Hematopoietic multipotent progenitor cell treated with erythropoietin and hydrocortisone succinate and interleukin-3 and kit ligand, for 17 days (in vitro differentiated cells): ENCODE measurements around the gene TOR1B.

Source experiments
- DNase-seq: peaks from one replicate; pipeline ENCODE4 v3.0.0-alpha.2; 2015; ENCODE audit warnings: low spot score

Gene TOR1B

GRCh38 chr9:129845373-129845772 lies 42.4 kb downstream of the TOR1B start:
- no peak for DNase-seq

DNA sequence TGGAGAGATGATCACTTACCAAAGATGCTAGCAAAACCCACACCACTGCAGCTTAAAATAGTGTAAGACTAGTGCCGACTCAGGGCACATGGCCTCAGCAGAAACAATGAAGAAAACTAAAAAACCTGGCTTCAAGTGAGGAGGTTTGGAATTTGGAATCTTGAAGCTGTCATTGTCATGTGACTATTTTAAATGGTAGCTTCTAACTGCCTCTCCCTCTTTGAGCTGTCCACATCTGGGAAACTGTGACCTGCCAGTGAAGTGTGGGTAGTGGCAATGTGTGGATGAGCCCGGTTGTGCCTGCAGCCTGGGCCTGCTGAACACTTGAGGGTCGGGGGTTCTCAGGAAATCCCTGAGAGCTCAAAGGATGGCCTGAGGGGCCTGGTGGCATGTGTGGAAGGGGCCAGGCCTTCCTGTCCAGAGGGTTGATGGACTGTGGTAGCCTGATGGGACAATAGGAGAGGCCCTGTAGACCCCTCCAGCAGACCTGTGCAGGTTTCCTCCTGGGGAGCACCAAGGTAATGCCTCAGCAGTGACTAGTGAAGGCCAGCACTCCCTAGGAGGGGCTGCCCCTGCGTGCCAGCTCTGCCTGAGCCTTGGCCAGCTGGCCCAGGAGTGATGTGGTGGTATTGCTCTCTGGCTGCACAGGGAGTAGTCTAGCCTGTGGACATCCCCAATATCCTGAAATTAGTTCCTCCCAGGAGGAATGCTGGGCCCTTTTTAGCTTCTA lies 45.9 kb downstream of the TOR1B start:
- DNase-seq = no peak

DNA sequence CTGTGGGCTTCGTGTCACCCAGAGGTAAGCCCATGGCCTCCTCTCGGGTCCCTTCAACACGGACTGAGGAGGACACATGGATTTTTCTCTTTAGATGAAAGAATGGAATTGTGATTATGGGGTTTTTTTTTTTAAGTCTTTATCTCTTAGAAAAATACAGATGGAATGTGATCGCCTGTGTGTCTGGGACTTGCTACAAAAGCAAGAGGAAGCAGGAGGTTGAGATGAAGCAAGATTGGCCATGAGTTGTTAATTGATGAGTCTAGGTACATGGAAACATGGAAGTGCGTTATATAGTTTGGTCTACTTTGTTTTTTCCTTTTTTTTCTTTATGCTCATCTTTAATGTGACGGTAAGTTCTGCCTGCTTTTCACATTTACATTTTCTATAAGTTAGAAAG lies 46.9 kb downstream of the TOR1B start:
- DNase-seq = no peak

DNA sequence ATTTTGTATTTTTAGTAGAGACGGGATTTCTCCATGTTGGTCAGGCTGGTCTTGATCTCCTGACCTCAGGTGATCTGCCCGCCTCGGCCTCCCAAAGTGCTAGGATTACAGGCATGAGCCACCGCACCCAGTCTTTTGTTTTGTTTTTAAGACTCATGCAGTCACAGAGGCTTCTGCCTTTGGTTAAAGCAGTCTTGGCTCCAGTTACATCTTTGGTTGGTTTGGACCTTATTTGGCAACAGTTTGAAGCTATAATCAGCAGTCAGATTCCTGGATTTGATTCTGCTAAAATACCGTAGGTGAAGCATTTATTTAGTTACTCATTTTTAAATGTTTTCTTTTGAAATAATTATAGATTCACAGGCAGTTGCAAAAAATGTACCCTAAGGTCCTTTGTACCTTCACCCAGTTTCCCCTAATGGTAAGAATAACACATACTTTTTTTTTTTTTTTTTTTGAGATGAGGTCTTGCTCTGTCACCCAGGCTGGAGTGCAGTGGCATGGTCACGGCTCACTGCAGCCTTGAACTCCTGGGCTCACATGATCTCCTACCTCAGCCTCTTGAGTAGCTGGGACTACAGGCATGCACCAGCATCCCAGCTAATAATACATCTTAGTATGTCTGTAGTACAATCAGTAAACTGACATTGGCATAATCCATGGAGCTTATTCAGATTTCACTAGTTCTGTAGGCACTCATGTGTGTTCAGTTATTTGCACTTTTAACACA lies 48.0 kb downstream of the TOR1B start:
- no peak for DNase-seq

DNA sequence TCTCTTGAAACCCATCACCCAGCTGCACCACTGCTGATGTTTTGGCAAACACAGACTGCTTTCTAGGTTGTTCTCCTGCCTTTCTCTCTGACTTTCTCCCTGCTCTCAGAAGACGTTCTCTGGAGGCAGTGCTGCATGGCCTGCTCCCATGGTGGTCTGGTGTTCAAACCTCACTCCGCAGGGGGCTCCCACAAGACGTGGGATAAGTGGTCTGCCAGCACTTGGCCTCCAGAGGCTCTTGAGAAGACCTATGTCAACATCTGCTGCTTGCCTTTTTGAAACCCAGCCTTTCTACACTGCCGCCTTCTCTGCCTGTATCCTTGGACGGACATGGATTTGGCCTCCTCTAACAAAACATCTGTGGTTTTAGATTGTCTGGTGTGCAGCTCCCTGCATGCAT lies 48.8 kb downstream of the TOR1B start:
- no peak for DNase-seq

DNA sequence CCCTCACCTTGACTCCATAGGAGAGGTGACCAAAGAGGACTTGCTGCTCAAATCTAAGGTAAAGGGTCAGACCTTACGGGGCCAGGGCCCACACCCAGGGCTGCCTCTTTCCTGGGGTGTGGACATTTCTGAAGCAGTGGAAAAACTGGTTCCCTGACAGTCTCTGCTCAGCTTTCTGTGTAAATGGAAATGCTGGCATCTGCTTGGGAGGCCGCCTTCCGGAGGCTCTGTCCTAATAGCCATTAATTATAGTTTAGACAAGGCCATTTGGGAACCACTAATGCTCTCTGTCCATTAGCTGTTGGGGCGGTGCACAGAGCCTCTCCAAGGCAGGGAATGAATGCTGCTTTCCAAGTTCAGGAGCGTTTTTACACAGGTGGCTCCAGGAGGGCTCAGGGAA lies 49.6 kb downstream of the TOR1B start:
- DNase-seq = no peak

GRCh38 chr9:129853614-129854013 lies 50.6 kb downstream of the TOR1B start:
- DNase-seq = no peak

- DNase-seq = no peak
Observed at GRCh38 chr9:129854588-129855110, 51.7 kb downstream of the TOR1B start.

- no peak for DNase-seq
Observed at GRCh38 chr9:129857207-129857606, 54.2 kb downstream of the TOR1B start.

DNA sequence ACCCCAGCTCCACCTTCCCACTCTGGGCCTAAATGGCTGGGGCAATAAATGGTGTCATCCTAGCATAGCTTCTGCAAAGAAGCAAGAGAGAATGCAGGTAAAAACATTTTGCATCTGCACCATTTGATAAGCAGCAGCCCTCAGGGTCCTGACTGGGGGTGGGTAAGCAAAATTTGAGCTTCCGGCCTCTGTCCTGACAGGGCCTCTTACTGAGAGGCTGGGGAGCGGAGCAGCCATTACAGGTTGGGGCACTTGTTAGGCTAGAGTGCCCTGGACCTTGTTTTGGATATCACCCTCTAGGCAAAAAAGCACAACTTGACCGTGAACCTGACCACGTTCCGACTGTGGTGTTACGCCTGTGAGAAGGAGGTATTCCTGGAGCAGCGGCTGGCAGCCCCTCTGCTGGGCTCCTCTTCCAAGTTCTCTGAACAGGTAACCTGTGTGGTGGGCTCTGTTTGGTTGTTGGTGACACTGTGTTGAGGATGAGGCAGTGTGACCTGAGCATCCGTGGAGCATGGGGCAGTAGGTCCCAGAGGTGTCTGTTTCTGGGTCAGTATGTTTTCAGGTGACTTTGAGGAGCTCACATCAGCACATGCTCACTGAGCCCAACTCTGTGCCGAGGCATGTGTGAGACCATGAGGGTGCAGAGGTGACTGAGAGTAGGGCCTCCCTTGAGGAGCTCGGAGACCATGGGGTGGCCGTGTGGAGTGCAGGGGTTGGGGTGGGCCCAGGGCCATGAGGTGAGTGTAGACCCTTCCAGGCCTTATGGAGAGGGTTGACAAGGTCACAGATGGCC lies 55.4 kb downstream of the TOR1B start:
- DNase-seq = no peak
